ENCODE results near the gene INCENP. TPM values are rescaled to one million over a fixed set of nuclear protein-coding genes. Genes with fewer than 3 reads are reported as not detected.
A peak's percentile ranks its signal among the peaks of the same experiment; 100 is the strongest.

Gene INCENP
- total and polyA plus RNA-seq, 11 donors = 2.0 to 22.8 (median 12.5) TPM

- Histone ChIP-seq H3K4me3 (no peak overlapping the region), H3K9me3 (no peaks in the 10 kb centered on the region), H3K36me3 (no peaks in the 10 kb centered on the region), H3K27ac (no peak overlapping the region), H3K4me1 (peaks cover 0 to 27% (median 13%) of the 10 kb centered on the region in 12 donors), H3K27me3 (no peaks in the 10 kb centered on the region)
- 58 to 75% (median 69%) methylated on average over 6 of the region's 6 CpGs for WGBS, 4 donors
- intact Hi-C loops (cut with DNase I) = no loop called here
- no peak for DNase-seq
- no peak for ATAC-seq
- TF ChIP-seq POLR2A (IDR thresholded peaks at IDR 0.05) = no peak
- no peak for TF ChIP-seq CTCF (IDR thresholded peaks at IDR 0.05)
These were observed 1.7 kb upstream of the INCENP start for GRCh38 chr11:62122076-62122475.

- no peaks in the 10 kb centered on the region for H3K9me3 ChIP-seq
- WGBS, 4 donors = 4 to 6% (median 4%) methylated on average over 29 to 39 of the region's 39 CpGs
- DNase-seq = peak in 1 of 5 donors; percentile 37
- H3K36me3 ChIP-seq = peaks cover 0 to 14% (median 10%) of the 10 kb centered on the region in 9 donors
- intact Hi-C loops (cut with DNase I) = no loop called here
- ATAC-seq = peak; percentile 5 to 50 (median 25)
- no peaks in the 10 kb centered on the region for H3K27me3 ChIP-seq
- TF ChIP-seq POLR2A (IDR thresholded peaks at IDR 0.05) (no peak), CTCF (IDR thresholded peaks at IDR 0.05) (no peak)
- peaks cover 0 to 27% (median 13%) of the 10 kb centered on the region in 12 donors for H3K4me1 ChIP-seq
- H3K4me3 ChIP-seq = peak overlapping the region; percentile 57 to 99 (median 86)
- H3K27ac ChIP-seq = peak overlapping the region in 10 of 12 donors; percentile 28 to 78 (median 58)
These were observed 639 bp downstream of the INCENP start for GRCh38 chr11:62124186-62125113.

- Histone ChIP-seq H3K9me3 (no peaks in the 10 kb centered on the region), H3K27ac (no peak overlapping the region), H3K27me3 (no peaks in the 10 kb centered on the region), H3K4me3 (peak overlapping the region in 5 of 12 donors; percentile 77 to 99 (median 86)), H3K36me3 (peaks cover 0 to 23% (median 19%) of the 10 kb centered on the region in 9 donors), H3K4me1 (peaks cover 0 to 27% (median 13%) of the 10 kb centered on the region in 12 donors)
- intact Hi-C loops (cut with DNase I) = no loop called here
- no peak for ATAC-seq
- WGBS, 4 donors = 55 to 65% (median 60%) methylated on average over 4 of the region's 4 CpGs
- TF ChIP-seq CTCF (IDR thresholded peaks at IDR 0.05) (no peak), POLR2A (IDR thresholded peaks at IDR 0.05) (no peak)
- DNase-seq = no peak
These were observed 1.5 kb downstream of the INCENP start for GRCh38 chr11:62125316-62125715.

DNA sequence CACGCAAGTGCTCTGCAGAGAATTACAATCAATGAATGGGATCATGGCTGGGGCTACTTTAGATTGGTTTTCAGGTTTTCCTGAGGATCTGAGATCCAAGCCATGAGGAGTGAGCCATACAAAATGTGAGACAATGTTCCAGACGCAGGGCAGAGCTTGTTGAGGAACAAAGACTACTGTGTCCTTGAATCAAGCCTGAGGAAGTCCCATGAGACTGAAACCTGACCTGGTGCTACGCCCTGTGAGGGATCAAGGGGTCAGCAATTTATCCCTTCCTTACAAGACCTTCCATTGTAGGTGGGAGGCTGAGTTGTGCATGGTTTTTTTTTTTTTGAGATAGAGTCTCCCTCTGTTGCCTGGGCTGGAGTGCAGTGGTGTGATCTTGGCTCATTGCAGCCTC is 2.1 kb downstream of the INCENP start:
- no peaks in the 10 kb centered on the region for H3K27me3 ChIP-seq
- TF ChIP-seq POLR2A (IDR thresholded peaks at IDR 0.05) (no peak), CTCF (IDR thresholded peaks at IDR 0.05) (no peak)
- intact Hi-C loops (cut with DNase I) = no loop called here
- DNase-seq = no peak
- H3K27ac ChIP-seq = no peak overlapping the region
- peaks cover 0 to 27% (median 13%) of the 10 kb centered on the region in 12 donors for H3K4me1 ChIP-seq
- no peak for ATAC-seq
- peaks cover 0 to 29% (median 25%) of the 10 kb centered on the region in 9 donors for H3K36me3 ChIP-seq
- no peak overlapping the region for H3K4me3 ChIP-seq
- WGBS, 4 donors = 38 to 70% (median 53%) methylated on average over 3 of the region's 3 CpGs
- no peaks in the 10 kb centered on the region for H3K9me3 ChIP-seq

Measured in heart left ventricle (tissue), 16 donors.